ENCODE measurements around the gene PCCB.
"Not testable (repeated sequence)": the region's sequence is repeated elsewhere in the genome, so short reads cannot be mapped to it uniquely, and the experiment has no call there.

Gene PCCB

GRCh38 chr3:136326316-136326715 lies 76.2 kb downstream of the PCCB start:
- H3K27ac ChIP-seq, result no peak overlapping the region
- no peak for TF ChIP-seq CTCF (conservative IDR thresholded peaks at IDR 0.05)

GRCh38 chr3:136327671-136328070 lies 77.5 kb downstream of the PCCB start:
- H3K27ac ChIP-seq, result no peak overlapping the region
- TF ChIP-seq ZFX (IDR thresholded peaks at IDR 0.05), result no peak
- no peak for TF ChIP-seq CTCF (conservative IDR thresholded peaks at IDR 0.05)

GRCh38 chr3:136329593-136329992 lies 79.5 kb downstream of the PCCB start:
- no peak overlapping the region for H3K27ac ChIP-seq
- TF ChIP-seq CTCF (conservative IDR thresholded peaks at IDR 0.05) (no peak), ZFX (IDR thresholded peaks at IDR 0.05) (no peak)

GRCh38 chr3:136330900-136331299 lies 80.8 kb downstream of the PCCB start:
- no peak overlapping the region for H3K27ac ChIP-seq
- TF ChIP-seq CTCF (conservative IDR thresholded peaks at IDR 0.05) (no peak), ZFX (IDR thresholded peaks at IDR 0.05) (no peak)

GRCh38 chr3:136332302-136332701 lies 82.2 kb downstream of the PCCB start:
- TF ChIP-seq ZFX (IDR thresholded peaks at IDR 0.05) (no peak), CTCF (conservative IDR thresholded peaks at IDR 0.05) (no peak)
- no peak overlapping the region for H3K27ac ChIP-seq

GRCh38 chr3:136332776-136333175 lies 82.6 kb downstream of the PCCB start:
- TF ChIP-seq ZFX (IDR thresholded peaks at IDR 0.05) (no peak), CTCF (conservative IDR thresholded peaks at IDR 0.05) (no peak)
- H3K27ac ChIP-seq, result no peak overlapping the region

GRCh38 chr3:136334209-136334608 lies 84.1 kb downstream of the PCCB start:
- TF ChIP-seq CTCF (conservative IDR thresholded peaks at IDR 0.05) (no peak), ZFX (IDR thresholded peaks at IDR 0.05) (no peak)
- H3K27ac ChIP-seq, result no peak overlapping the region

- not testable (repeated sequence) for H3K27ac ChIP-seq
Measured at GRCh38 chr3:136334726-136335125, 84.6 kb downstream of the PCCB start.
